HG03521 (cell line): ENCODE measurements around the gene BRD8.
"Not testable (repeated sequence)": the region's sequence is repeated elsewhere in the genome, so short reads cannot be mapped to it uniquely, and the experiment has no call there.

Source experiments
- ATAC-seq: cut with Tn5 transposase; IDR thresholded peaks from one replicate; pipeline ENCODE4 v1.9.1; 2021; ENCODE audit warnings: mild to moderate bottlenecking, moderate library complexity; ENCODE audit not compliant: unreplicated experiment

Gene BRD8, protein sequence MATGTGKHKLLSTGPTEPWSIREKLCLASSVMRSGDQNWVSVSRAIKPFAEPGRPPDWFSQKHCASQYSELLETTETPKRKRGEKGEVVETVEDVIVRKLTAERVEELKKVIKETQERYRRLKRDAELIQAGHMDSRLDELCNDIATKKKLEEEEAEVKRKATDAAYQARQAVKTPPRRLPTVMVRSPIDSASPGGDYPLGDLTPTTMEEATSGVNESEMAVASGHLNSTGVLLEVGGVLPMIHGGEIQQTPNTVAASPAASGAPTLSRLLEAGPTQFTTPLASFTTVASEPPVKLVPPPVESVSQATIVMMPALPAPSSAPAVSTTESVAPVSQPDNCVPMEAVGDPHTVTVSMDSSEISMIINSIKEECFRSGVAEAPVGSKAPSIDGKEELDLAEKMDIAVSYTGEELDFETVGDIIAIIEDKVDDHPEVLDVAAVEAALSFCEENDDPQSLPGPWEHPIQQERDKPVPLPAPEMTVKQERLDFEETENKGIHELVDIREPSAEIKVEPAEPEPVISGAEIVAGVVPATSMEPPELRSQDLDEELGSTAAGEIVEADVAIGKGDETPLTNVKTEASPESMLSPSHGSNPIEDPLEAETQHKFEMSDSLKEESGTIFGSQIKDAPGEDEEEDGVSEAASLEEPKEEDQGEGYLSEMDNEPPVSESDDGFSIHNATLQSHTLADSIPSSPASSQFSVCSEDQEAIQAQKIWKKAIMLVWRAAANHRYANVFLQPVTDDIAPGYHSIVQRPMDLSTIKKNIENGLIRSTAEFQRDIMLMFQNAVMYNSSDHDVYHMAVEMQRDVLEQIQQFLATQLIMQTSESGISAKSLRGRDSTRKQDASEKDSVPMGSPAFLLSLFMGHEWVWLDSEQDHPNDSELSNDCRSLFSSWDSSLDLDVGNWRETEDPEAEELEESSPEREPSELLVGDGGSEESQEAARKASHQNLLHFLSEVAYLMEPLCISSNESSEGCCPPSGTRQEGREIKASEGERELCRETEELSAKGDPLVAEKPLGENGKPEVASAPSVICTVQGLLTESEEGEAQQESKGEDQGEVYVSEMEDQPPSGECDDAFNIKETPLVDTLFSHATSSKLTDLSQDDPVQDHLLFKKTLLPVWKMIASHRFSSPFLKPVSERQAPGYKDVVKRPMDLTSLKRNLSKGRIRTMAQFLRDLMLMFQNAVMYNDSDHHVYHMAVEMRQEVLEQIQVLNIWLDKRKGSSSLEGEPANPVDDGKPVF

DNA sequence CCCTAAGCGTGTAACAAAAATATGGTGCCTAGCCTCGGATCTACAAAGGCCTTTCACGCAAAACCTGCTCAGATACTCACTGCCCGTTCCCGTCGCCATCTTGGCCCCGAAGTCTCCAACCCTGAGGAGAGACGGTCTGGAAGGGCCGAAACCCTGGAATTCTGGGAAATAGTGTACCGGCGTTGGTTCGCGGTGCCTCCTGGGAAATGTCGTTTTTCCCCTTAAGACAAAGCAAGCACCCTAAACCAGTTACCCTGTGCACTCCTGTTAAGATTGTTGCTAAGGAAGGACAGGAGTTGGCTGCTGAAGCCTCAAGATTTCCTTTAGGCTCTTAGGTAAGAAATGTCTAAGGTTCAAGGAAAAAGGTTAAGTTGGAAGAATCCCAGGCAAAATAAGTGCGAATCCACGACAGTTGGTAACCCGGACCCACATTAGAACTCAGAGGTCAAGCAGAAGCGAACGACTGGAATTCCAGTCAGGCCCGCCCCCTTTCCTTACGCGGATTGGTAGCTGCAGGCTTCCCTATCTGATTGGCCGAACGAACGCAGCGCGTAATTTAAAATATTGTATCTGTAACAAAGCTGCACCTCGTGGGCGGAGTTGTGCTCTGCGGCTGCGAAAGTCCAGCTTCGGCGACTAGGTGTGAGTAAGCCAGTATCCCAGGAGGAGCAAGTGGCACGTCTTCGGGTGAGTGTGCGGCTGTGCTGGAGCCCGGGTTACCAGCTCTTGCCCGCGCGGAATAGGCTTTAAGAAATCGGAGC lies at the start of gene BRD8, which contains the start of gene KIF20A:
TSS of gene BRD8 (minus strand) at position 115 of the 761 bp plus-strand sequence. CDS start at position 99, 16 bp downstream.
TSS of gene KIF20A (plus strand) at position 597 of the 761 bp plus-strand sequence. CDS start 569 bp downstream, outside the sequence.
- ATAC-seq, result peak; percentile 85

DNA sequence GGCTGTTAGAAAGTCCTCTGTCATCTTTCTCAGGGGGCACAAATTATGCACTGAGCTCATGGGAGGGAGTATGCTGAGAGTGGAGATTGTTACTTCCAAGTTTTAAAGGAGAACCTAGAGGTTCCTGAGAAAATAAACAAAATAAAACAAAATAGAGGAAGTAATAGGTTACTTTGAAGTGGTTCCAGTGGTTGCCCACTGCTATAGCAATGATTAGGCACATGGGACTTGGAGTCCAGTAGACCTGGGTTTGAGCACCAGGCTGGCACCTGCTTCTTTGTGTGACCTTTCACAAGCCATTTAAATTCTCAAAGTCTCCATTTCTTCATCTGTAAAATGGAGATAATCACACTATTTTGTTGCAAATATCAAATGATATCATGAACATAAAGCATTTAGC lies 48.5 kb upstream of the BRD8 start:
- ATAC-seq, result no peak

DNA sequence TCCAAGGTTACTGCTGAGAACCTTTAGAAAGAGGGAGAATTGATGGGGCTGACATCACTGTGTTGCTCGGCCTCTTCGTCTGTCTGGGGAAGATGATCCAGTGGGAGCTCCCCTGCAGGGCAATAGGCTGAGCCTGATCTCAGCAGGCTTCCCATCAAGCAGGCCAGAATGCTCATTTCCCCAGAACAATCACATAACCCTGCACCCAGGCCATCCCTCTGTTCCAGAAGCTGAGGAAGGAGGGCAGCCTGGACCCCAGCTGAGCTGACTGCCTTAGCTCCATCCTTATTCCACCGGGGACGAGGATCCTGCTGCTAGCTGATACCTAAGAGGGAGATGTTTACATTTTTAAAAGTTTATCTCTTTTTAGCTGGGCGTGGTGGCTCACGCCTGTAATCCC lies 46.3 kb upstream of the BRD8 start:
- no peak for ATAC-seq

DNA sequence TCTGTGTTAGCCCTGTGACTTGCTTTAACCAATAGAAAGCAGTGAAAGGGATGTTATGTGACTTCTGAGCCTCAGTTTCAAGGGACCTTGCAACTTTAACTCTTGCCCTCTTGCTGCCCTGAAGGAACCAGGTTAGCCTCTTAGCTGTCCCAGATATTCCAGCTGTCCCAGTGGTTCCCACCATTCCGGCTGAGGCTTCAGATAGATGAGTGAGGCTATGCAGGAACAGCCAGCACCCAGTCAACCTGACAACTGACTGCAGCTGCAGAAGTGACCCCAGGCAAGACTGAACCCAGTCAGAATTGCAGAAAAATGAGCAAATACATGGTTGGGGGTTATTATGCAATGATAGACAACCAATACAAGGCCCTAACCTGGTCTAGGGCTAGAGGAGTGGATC lies 45.1 kb upstream of the BRD8 start:
- ATAC-seq, result no peak

DNA sequence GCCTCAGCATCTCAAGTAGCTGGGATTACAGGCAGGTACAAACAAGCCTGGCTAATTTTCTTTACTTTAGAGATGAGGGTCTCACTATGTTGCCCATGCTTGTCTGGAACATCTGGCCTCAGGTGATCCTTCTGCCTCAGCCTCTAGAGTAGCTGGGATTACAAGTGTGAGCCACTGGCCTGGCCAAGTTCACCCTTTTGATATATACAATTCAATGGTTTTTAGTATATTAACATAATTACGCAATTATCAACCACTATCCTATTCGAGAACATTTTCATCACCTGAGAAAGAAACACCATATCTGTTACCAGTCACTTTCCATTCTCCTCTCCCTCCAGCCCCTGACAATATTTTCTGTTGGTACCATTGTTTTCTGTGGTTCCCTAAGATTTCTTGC lies 38.4 kb upstream of the BRD8 start:
- no peak for ATAC-seq

DNA sequence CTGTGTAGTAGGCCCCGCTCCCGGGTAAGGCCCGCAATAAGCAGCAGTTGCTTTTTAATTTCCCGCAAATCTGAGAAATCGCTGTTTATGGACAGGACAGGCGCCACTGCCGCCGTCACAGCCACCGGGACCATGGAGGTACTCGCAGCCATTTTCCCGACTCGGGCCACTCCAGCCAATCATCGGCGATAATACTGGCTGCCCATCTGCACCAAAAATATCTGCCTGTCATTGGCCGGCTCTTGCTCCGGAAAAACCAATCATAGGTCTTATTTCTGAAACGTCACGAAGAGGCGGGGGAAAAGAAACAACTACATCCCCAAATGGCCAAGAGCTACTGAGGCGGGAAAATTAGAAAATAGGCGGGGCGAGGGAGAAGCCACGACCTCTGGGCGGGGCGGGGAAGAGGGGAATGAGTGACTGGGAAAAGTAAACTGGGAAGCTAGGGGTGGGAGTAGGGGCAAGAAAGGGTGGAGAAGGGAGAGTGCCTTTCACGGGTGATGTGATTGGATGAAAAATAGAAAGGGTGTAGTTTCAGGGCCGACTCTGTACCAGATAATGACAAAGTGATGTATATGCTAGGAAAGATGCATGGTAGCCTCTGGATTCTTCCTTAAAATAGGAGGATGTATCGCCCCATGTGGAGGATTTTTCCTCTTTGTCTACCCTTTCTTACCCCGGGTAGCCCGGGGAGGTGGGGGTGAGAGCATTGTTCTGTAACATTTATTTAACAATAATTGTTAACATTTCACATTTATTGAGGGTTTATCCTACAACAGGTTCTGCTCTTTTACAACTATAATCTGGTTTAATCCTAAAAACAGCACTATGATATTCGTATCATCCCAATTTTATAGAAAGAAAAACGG lies 35.0 kb upstream of the BRD8 start, which contains the start of gene CDC23:
TSS of gene CDC23 (minus strand) at position 163 of the 869 bp plus-strand sequence. CDS start at position 152, 11 bp downstream.
- peak; percentile 97 for ATAC-seq

DNA sequence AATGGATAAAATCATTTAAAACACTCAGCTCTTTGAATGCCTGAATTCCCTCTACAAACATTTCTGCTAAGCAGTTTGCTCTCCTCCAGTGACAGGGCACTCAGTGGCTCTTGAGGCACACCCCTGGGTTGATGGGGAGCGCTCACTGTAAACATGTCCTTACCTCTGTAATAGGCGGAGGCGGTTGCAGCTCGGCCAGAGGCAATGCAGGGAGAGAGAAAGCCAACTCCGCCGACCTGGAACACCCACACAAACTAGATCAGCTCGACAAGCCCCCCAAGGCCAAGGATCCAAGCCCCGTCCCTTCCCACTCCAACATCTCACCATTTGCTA lies 34.4 kb upstream of the BRD8 start:
- peak; percentile 12 for ATAC-seq

DNA sequence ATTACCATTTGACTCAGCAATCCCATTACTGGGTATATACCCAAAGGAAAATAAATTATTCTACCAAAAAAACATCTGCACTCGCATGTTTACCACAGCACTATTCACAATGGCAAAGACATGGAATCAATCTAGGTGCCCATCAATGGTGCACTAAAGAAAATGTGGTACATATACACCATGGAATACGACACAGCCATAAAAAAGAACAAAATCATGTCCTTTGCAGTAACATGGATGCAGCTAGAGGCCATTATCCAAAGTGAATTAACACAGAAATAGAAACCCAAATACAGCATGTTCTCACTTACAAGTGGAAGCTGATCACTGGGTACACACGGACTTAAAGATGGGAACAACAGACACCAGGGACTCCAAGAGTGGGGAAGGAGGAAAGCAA lies 32.6 kb upstream of the BRD8 start:
- ATAC-seq, result no peak

DNA sequence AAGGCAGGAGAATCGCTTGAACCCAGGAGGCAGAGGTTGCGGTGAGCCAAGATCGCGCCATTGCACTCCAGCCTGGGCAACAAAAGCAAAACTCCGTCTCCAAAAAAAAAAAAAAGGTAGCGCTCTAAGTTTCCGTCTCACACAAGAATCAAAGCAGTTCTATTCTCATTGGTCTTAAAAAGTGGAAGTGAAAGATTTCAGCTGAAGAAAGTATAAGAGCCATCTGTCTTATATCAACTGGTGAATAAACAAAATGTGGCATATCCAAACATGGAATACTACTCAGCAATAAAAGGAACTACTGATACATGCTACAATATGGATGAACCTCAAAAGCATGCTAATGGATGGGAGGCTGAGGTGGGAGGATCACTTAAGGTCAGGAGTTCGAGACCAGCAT lies 15.4 kb upstream of the BRD8 start:
- not testable (repeated sequence) for ATAC-seq

DNA sequence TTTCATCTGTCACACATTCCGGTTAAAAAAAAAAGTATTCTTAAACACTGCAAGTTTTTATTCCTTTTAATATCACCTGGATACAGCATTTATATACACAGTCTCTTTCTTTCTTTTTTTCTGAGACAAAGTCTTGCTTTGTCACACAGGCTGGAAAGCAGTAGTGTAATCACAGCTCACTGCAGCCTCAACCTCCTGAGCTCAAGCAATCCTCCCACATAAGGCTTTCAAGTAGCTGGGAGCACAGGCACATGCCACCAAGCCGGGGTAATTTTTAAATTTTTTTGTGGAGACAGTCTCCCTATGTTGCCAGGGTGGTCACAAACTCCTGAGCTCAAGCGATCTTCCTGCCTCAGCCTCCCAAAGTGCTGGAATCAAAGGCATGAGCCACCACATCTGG lies 14.4 kb upstream of the BRD8 start:
- no peak for ATAC-seq

DNA sequence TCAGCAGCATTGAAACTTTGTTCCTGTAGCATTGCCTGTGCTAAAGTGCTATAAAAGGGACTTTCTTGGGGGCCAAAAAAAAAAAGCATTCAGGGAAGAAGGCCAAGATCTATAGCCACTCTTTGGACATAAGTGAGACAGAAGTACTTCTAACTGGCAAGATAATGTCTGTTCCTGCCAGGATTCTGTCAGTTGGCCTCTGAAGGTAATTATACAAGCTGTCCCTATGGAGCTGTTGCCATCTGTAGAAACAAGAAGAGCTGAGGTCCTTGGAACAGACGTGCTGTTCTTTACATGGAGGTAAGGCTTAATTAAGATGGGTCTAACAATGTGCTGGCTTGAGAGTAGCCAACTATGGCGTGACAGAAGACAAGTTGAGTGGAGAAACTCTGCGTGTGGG lies 10.2 kb upstream of the BRD8 start:
- no peak for ATAC-seq

DNA sequence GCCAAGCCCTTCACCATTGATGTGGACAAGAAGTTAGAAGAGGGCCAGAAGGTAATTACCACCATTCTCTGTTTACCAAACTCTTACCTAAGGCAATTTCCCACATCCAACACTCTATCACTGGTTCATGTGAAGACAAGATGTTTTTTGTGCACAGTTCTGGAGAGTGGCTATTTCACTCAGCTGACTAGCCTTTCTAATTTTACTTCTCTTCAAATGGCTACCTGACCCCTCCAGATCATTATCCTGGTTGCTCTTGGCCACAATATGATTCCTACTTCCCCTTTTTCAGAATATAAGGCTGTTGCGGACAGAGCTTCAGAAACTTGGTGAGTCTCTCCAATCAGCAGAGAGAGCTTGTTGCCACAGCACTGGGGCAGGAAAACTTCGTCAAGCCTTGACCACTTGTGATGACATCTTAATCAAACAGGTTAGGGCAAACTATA lies 7.6 kb upstream of the BRD8 start:
- ATAC-seq, result no peak

DNA sequence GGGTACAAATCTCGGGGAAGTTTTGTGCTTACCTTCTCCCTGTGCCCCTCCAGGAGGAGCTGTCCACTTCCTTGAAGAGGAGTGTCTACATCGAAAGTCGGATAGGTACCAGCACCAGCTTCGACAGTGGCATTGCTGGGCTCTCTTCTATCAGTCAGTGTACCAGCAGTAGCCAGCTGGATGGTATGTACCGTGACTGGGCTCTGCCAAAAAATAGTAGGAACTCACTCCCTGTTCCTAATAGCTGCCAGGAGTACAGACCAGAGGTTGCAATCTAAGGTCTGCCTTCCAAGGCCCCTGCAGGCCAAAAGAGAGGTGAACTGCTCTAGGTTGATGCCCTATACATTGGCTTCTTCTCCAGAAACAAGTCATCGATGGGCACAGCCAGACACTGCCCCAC lies 4.4 kb upstream of the BRD8 start:
- no peak for ATAC-seq

DNA sequence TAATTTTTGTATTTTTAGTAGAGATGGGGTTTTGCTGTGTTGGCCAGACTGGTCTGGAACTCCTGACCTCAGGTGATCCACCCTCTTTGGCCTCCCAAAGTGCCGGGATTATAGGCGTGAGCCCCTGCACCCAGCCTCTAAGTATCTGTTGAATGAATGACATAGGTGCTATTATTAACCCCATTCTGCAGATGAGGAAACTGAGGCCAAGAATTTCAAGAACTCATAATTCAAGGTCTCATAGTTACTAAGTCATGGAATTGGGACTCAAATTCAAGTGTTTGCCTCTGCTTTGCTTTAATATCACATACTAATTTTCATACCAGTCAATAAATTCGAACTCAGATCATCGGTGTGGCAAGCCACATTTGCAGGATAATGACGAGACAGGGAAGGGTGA lies 2.4 kb upstream of the BRD8 start:
- ATAC-seq, result no peak

DNA sequence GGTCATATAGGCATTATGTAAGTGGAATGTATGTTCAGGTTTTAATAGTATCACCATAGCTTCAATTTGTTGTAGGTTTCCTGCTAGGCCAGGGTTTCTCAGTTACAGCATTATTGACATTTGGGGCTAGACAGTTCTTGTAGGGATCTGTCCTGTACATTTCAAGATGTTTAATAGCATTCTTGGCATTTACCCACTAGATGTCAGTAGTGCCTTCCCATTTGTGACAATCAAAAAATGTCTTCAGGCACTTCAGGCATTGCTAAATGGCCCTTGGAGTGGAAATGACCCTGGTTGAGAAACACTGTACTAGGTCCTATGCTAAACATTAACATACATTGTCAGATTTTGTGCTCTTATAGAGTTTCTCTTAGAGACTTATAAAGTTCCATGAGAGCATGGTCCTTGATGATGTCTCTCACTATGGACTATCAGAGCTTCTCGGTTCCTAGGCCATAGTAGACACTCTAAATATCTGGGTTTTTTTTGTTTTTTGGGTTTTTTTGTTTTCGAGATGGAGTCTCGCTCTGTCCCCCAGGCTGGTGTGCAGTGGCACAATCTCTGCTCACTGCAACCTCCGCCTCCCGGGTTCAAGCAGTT lies 1.9 kb upstream of the BRD8 start:
- ATAC-seq, result no peak

DNA sequence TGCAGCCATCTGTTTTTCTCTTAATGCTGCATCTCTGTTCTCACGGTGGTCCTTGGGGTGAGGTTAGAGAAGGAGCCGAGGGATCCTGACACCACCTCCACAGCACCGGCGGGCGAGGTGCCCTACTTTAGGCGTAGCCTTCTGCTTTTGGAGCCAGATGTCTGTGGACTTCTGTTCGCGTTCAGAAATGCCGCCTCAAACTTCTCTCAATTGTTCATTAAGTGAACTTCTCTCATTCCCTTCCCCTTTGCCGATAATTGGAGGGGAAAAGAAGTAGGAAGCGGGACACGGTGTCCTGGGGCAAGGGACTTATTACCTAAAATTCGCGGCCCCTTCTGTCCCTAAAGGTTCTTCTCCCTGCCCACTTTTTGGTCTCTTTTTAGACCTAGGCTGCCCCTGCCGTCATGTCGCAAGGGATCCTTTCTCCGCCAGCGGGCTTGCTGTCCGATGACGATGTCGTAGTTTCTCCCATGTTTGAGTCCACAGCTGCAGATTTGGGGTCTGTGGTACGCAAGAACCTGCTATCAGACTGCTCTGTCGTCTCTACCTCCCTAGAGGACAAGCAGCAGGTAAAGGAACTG lies 937 bp upstream of the BRD8 start:
- peak; percentile 3 for ATAC-seq

DNA sequence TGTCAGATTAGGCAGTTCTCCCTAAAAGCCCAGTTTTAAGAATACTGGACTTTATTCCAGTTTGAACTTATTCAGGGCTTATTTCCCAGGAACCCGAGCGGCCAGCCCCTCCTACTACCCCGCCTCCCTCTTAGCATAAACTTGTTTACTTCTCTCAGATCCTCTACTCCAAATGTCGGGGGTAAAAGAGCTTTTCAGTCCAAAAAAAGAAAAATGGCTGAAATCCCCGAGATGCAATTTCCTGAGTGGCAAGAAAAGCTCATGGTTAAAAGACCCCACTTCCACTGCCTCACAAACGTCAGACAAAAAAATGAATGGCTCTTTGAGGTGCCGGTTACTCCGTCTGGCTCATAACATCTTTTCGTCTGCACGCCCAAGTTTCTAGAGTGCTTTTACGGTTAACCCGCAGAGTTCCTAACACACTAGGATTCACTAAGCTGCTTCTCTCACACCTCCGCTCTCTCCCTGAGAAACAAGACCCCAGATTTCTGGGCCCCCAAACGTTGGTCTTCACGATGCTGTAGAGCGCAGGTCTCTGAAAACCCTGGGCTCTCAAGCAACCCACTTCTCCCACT lies 402 bp downstream of the BRD8 start:
- no peak for ATAC-seq

DNA sequence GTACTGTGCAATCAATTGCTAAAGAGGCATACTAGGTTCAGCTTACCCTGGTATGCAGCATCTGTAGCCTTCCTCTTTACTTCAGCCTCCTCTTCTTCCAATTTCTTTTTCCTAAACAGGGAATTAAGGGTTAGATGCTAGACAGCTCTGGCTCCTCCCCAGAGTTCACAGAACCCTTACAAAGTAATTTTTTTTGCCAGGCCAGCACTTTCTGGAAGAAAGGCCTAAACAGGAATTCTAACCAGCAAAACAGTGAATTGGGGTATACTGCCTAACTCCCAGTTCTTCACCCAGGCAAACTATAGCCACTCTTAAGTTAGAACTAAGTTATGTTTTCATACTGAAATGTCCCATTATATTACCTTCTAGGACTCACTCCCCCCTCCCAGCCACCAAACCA lies 8.1 kb downstream of the BRD8 start:
- ATAC-seq, result no peak
